ENCODE measurements around the gene RASGRP3.
A peak's percentile ranks its signal among the peaks of the same experiment; 100 is the strongest.

The RASGRP3 gene

GRCh38 chr2:33588232-33588631 is 111.8 kb downstream of the RASGRP3 start:
- no peak for DNase-seq

DNA sequence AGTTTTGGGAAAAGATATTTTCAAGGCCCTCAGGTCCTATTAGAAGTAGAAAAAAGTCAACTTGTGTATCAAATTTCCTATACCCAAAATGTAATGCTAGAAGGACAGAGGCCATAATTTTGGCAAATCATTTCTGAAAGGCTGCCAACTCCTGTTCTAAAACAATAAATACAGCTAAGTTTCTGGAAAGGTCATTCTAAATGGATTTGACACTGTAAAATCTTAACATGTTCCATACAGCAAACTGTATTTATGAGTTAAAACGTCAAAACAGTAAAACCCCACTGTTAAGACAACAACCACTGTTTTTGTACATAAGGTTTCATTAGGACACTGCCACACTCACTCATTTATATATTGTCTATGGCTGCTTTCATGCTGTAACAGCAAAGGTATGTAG is 113.0 kb downstream of the RASGRP3 start:
- DNase-seq, result no peak

DNA sequence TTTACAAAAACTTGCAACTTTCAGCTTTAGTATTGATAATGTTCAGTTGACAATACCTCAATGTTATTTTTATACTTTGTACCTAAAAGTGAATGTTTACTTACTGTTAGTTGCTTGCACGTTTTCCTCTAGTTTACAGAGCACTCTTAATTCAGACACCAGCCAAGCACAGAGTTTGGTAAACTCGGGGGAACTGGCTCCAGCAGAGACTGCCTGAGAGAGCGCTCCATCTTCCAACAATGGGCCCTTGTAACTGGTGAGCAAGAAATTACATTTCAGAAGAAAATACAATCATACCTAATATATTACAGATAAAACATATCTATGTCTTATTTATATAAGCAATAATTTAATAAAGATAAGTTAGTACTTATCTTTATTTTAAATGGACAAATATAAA is 118.9 kb downstream of the RASGRP3 start:
- DNase-seq, result no peak

GRCh38 chr2:33597026-33597425 is 120.6 kb downstream of the RASGRP3 start:
- DNase-seq, result no peak

DNA sequence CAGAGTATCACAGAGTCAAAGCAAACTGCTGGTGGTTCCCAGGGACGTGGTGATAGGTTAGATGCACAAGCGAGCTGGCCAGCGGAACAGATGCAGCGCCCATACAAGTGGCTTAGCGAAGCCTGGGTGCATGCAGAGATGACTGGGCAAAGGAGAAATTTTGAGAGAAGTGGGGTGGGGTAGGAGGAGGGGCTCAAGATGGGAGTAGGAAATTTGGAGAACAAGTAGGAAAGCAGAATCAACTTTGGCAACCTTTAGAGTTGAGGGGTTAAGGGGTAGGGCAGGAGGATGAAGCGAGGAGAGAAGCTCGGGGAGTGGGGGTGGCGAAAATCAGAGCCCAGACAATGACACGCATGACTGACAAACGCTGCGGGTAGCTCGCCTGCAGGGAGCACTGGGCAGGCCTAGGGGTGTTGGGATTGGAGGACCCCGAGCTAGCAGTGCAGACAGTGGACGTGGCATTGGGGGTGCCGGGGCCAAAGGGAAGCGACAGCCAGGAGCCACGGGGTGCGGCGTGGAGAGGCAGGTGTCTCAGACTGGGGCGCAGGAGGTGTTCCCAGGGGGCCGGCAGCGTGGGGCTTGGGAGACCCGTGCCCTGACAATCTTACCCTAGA is 122.2 kb downstream of the RASGRP3 start:
- DNase-seq, result peak; percentile 29 to 51

- DNase-seq, result peak; percentile 99 to 100
Measured at GRCh38 chr2:33599175-33599942, 122.9 kb downstream of the RASGRP3 start, which contains the start of gene FAM98A. Gene FAM98A, minus strand, starts transcription at chr2:33599299. Its CDS starts 78 bp downstream, at chr2:33599221.

DNA sequence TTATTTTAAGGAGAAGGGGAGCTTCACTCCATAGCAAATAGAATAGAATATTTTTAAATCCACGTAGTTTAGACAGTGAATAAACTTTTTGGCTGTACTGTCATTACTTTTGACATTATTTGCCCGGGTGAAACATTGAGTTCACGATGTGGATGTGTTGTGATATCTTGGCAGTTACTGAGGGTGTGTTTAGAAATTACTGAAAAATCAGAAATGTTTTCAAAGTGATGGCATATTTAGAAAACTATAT is 123.4 kb downstream of the RASGRP3 start:
- DNase-seq, result no peak

DNA sequence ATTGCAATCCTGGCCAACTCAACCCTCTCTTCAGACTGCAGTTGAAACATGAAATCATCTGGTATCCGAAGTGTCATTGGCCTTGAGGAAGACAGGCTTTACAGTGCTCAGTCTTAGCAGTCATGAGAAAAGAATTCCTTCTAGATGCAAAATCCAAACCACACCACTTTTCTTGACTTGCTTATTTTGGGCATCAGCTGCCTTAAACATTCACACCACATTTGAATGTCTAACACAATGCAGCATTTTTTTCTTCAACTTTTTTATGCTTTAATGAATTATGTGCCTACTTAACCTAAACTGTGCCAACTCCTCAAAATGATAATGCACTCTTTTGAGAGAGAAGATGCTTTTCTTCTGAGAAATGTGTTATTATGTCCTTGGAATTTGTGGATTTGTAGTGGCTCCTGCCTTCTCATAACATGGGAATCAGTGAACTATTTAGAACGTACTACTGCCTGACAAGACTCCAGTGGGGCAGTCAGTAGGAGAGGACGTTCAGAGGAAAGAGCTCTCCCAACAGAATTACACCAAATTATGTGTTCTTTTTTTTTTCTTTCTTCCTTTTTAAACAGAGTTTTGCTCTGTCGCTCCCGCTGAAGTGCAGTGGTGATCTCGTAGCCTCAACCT is 125.9 kb downstream of the RASGRP3 start:
- DNase-seq, result no peak

- DNase-seq, result no peak
Measured at GRCh38 chr2:33603416-33603815, 127.0 kb downstream of the RASGRP3 start.

DNA sequence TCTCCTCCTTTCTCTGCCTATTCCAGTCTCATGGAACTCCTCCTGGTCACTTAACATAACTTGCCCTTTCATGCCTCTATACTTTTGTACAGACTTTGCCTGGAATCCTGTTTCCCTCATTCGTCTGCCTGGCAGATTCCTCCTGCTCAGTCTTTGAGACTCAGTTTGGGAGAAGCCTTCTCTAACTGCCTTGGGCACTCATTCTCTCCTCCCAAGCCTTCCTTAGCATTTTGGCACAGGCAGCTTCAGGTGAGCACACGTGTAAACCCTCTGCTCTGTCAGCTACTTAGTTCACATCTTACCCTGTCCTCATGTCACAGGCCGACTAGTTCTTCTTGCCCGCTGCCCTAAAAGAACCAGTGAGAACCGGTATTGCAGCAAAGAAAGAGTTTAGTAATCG is 128.6 kb downstream of the RASGRP3 start:
- DNase-seq, result no peak

DNA sequence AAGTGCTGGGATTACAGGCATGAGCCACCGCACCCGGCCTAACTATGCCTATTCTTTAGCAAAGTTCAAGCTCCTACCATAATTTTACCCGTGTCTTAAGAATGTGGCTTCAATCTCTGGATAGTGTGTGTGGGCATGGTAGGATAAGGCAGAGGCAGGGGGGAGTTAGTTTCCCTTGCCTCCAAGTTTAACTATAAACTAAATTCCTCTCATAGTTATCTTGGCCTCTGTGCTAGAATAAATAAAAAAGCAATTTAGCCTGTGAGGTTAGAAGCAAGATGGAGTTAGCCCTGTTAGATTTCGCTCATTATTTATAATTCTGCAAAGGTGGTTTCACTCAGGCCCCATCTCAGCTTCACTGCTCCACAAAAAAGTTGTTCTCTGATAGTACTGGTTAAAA is 129.7 kb downstream of the RASGRP3 start:
- no peak for DNase-seq

GRCh38 chr2:33606622-33607021 is 130.2 kb downstream of the RASGRP3 start:
- no peak for DNase-seq

GRCh38 chr2:33607251-33607721 is 130.8 kb downstream of the RASGRP3 start:
- DNase-seq, result no peak

GRCh38 chr2:33607905-33608304 is 131.5 kb downstream of the RASGRP3 start:
- DNase-seq, result no peak

DNA sequence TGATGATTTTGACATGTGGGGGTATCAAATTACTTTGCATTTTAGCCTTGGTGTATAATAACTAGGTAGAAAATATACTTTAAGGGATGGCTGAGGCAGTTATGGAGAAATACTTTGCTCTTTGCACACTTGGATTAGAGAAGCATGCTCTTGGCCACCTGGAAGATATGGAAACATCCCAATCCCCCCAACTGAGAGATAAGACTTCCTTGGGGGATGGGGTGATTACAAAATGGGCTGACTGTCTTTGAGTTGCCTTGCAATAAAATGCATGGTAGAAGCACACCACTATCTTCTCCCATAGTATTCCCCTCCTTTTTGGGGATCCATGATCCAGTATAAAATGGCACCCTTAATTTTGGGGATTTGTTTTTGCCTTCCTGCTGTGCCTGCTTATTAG is 137.7 kb downstream of the RASGRP3 start:
- no peak for DNase-seq
